Endothelial cell (in vitro differentiated cells): ENCODE results near the gene ASIC1. TPM values are rescaled to one million over a fixed set of nuclear protein-coding genes. Genes with fewer than 3 reads are reported as not detected.
A peak's percentile ranks its signal among the peaks of the same experiment; 100 is the strongest.

ENCODE experiments used
- DNase-seq: peaks from one replicate; pipeline ENCODE4 v3.0.0; 2021; ENCODE audit warnings: low spot score
- H3K27ac Mint-ChIP-seq: one replicate; pipeline ENCODE4 v1.8.0; 2021; ENCODE audit warnings: mixed read lengths, inconsistent platforms; ENCODE audit not compliant: unreplicated experiment
- H3K27me3 Mint-ChIP-seq: one replicate; pipeline ENCODE4 v1.8.0; 2021; ENCODE audit warnings: mild to moderate bottlenecking, moderate library complexity, mixed read lengths, inconsistent platforms; ENCODE audit not compliant: unreplicated experiment
- H3K36me3 Mint-ChIP-seq: one replicate; pipeline ENCODE4 v1.8.0; 2021; ENCODE audit warnings: mild to moderate bottlenecking, low read depth, mixed read lengths, inconsistent platforms; ENCODE audit not compliant: unreplicated experiment
- H3K4me1 Mint-ChIP-seq: one replicate; pipeline ENCODE4 v1.8.0; 2021; ENCODE audit warnings: mild to moderate bottlenecking, mixed read lengths, inconsistent platforms; ENCODE audit not compliant: unreplicated experiment
- H3K4me3 Mint-ChIP-seq: one replicate; pipeline ENCODE4 v1.8.0; 2021; ENCODE audit warnings: mild to moderate bottlenecking, mixed read lengths, inconsistent platforms; ENCODE audit not compliant: unreplicated experiment
- H3K9me3 Mint-ChIP-seq: one replicate; pipeline ENCODE4 v1.8.0; 2021; ENCODE audit warnings: mixed read lengths, inconsistent platforms; ENCODE audit not compliant: unreplicated experiment
- total RNA-seq: library from RNA; stranded (reverse); fragmentation: NEBNext Ultra II Directional; extraction: Animal tissue kit (Norgen Biotek cat#: 25700); gene quantifications from one replicate; pipeline ENCODE4 v1.2.1, GENCODE V29; 2021; ENCODE audit not compliant: unreplicated experiment
- TF ChIP-seq, protein P1 (sequence below): fragments of 200-600 bp; sonication (generic); IDR thresholded peaks from one replicate; pipeline ENCODE4 v1.5.0; 2021; ENCODE audit warnings: antibody characterized with exemption; ENCODE audit not compliant: unreplicated experiment

The ASIC1 gene
- total RNA-seq, 1 donor from 2014 or later, result 1.9 TPM

DNA sequence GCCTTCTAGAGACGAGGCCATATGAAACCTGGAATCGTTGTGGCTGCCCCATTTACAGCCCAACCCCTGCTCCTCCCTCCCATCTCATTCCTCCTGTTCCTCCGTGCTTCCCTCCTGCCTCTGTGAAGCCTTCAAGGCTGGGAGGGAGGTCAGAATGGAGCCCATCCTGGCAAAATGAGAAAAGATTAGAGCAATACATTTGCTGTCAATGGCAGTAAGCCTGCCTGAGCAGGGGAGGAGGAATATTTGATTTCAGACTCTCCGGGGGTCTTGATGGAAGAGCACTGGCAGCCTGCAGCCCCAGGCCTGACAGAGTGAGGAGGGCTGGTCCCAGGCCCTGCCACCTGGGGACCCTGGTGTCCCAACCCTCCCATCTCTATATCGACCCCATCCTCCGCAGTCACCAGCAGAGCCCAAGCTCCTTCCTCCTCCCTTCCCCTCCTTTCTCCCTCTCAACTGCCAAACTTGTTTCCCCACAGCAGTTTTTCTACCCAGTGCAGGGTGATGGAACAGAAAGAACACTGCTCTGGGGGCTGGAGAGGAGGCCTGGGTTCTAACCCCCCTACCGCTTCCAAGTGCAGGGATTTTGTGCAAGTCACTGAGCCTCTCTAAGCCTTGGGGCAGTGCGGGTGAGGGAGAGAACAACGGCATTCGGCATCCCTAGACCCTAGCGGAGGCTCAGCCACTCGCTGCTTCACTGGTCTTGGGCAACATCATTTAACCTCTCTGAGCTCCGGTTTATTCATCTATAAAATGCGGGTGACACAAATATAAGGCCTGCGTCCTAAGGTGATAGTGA is 16.1 kb upstream of the ASIC1 start:
- Mint-ChIP-seq H3K9me3 (no peaks in the 10 kb centered on the region), H3K36me3 (no peaks in the 10 kb centered on the region), H3K4me3 (no peak overlapping the region), H3K27me3 (peaks cover 10% of the 10 kb centered on the region), H3K4me1 (peaks cover 14% of the 10 kb centered on the region), H3K27ac (peak overlapping the region; percentile 67)
- DNase-seq, result no peak
- TF ChIP-seq, protein P1, sequence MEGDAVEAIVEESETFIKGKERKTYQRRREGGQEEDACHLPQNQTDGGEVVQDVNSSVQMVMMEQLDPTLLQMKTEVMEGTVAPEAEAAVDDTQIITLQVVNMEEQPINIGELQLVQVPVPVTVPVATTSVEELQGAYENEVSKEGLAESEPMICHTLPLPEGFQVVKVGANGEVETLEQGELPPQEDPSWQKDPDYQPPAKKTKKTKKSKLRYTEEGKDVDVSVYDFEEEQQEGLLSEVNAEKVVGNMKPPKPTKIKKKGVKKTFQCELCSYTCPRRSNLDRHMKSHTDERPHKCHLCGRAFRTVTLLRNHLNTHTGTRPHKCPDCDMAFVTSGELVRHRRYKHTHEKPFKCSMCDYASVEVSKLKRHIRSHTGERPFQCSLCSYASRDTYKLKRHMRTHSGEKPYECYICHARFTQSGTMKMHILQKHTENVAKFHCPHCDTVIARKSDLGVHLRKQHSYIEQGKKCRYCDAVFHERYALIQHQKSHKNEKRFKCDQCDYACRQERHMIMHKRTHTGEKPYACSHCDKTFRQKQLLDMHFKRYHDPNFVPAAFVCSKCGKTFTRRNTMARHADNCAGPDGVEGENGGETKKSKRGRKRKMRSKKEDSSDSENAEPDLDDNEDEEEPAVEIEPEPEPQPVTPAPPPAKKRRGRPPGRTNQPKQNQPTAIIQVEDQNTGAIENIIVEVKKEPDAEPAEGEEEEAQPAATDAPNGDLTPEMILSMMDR, result no peak

DNA sequence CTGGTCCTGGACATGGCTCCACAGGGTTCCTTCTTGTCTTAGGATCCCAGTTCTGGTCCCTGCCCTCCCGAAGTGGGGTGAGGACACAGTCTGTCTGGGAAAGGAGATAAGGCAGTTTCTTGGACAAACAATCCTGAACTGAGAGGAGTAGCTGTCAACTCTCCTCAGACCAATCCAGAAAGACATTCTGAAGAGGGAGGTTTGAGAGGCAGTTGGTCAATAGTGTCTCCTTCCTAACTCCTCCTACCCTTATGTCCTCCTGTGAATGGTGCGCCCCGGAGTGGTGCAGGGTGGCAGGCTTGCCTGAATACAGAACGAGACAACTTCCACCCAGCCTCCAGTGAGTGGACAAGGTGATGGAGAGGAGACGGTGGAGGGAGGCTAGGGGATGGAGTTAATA is 15.4 kb upstream of the ASIC1 start:
- H3K4me3 Mint-ChIP-seq, result no peak overlapping the region

DNA sequence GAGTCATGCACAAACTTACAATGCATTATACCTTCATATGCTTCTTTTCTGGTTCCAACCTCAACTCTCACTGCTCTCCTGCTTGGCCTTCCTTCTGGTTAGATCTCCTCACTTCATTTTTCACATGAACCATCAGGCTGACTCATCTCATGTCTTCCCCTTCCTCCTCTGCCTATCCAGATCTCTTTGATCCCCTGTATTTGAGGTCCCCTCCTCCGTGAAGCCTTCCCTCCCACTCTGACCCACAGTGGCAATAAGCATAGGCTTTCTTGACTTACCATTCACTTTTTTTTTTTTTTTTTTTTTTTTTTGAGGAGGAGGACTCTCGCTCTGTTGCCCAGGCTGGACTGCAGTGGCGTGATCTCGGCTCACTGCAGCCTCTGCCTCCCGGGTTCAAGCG is 14.7 kb upstream of the ASIC1 start:
- no peaks in the 10 kb centered on the region for H3K9me3 Mint-ChIP-seq
- no peak overlapping the region for H3K27ac Mint-ChIP-seq
- TF ChIP-seq, protein P1, result no peak
- peaks cover 10% of the 10 kb centered on the region for H3K27me3 Mint-ChIP-seq
- DNase-seq, result no peak
- no peak overlapping the region for H3K4me3 Mint-ChIP-seq
- peaks cover 14% of the 10 kb centered on the region for H3K4me1 Mint-ChIP-seq
- no peaks in the 10 kb centered on the region for H3K36me3 Mint-ChIP-seq

More for the DNA sequence above, 15.4 kb upstream of the ASIC1 start:
- peak overlapping the region; percentile 16 for H3K27ac Mint-ChIP-seq
- no peaks in the 10 kb centered on the region for H3K36me3 Mint-ChIP-seq
- TF ChIP-seq, protein P1, result no peak
- no peaks in the 10 kb centered on the region for H3K9me3 Mint-ChIP-seq
- peaks cover 14% of the 10 kb centered on the region for H3K4me1 Mint-ChIP-seq
- no peak for DNase-seq
- H3K27me3 Mint-ChIP-seq, result peaks cover 10% of the 10 kb centered on the region

DNA sequence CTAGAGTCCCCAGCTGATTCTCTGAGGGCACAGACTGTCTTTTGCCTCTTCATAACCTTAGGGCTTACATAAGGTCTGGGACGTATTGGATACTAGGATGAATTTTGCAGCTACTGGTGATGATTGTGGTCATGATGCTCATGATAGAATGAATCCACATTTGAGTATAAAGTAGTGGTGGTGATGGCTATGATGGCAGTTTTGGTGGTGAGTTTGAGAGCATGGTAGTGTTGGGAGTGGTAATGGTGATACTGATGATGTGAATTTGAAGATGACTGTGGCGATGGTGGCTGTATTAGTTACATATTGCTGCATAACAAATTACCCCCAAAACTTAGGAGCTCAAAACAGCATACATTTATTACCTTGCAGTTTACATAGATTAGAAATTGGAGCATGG is 14.1 kb upstream of the ASIC1 start:
- no peak for DNase-seq
- TF ChIP-seq, protein P1, result no peak
- Mint-ChIP-seq H3K4me1 (peaks cover 14% of the 10 kb centered on the region), H3K9me3 (no peaks in the 10 kb centered on the region), H3K36me3 (no peaks in the 10 kb centered on the region), H3K27ac (no peak overlapping the region), H3K4me3 (no peak overlapping the region), H3K27me3 (peaks cover 10% of the 10 kb centered on the region)

DNA sequence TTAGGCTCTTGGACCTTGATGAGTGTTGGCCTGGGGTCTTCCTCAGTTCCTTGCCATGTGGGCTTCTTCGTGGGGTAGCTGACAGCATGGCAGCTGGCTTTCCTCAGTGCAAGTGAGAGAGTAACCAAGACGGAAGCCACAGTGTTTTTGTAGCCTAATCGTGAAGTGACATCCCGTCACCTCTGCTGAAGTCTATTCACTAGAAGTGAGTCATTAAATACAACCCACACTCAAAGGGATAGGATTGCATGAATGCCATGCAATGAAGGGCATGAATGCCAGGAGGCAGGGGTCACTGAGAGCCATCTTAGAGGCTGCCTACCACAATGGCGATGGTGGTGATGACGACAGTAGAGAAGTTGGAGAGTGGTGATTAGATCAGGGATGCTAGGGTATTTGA is 13.5 kb upstream of the ASIC1 start:
- peaks cover 14% of the 10 kb centered on the region for H3K4me1 Mint-ChIP-seq
- no peak overlapping the region for H3K27ac Mint-ChIP-seq
- TF ChIP-seq, protein P1, result no peak
- peaks cover 10% of the 10 kb centered on the region for H3K27me3 Mint-ChIP-seq
- no peaks in the 10 kb centered on the region for H3K9me3 Mint-ChIP-seq
- no peaks in the 10 kb centered on the region for H3K36me3 Mint-ChIP-seq
- DNase-seq, result no peak
- H3K4me3 Mint-ChIP-seq, result no peak overlapping the region
